Psoas muscle (tissue), 8 donors: ENCODE measurements around the gene MBD3. TPM values are rescaled to one million over a fixed set of nuclear protein-coding genes. Genes with fewer than 3 reads are reported as not detected.

ENCODE experiments used
- ATAC-seq, 4 donors: fragments of 200-7000 bp; cut with Tn5 transposase; one replicate each; pipeline ENCODE4 v1.9.1; 2020; ENCODE audit warnings: moderate library complexity in 3 of 4, mild to moderate bottlenecking in 2 of 4
- DNase-seq, 2 donors: peaks; one replicate each; pipeline ENCODE4 v3.0.0-alpha.2; 2020
- H3K27ac ChIP-seq: fragments of 200-600 bp; one replicate; pipeline ENCODE4 v1.8.0; 2022
- H3K27me3 ChIP-seq, 3 donors: fragments of 200-600 bp in 1 of 3; one replicate each; pipeline versions ENCODE4 v1.6.1 to v1.8.0; 2013 to 2022; ENCODE audit warnings: low read length in 2 of 3, mild to moderate bottlenecking in 2 of 3, moderate library complexity in 1 of 3; ENCODE audit not compliant: insufficient read depth in 3 of 3
- H3K36me3 ChIP-seq, 2 donors: fragments of 200-600 bp in 1 of 2; one replicate each; pipeline versions ENCODE4 v1.6.1 to v1.8.0; 2013 to 2022; ENCODE audit warnings: low read depth in 1 of 2, mild to moderate bottlenecking in 1 of 2, moderate library complexity in 1 of 2; ENCODE audit not compliant: insufficient read depth in 1 of 2
- H3K4me1 ChIP-seq: fragments of 200-600 bp; one replicate; pipeline ENCODE4 v1.8.0; 2022
- H3K4me3 ChIP-seq: fragments of 200-600 bp; one replicate; pipeline ENCODE4 v1.8.0; 2022; ENCODE audit warnings: mild to moderate bottlenecking
- H3K9me3 ChIP-seq: fragments of 200-600 bp; one replicate; pipeline ENCODE4 v1.8.0; 2022
- CTCF ChIP-seq: fragments of 200-600 bp; IDR thresholded peaks from one replicate; pipeline ENCODE4 v1.8.0; 2022; ENCODE audit warnings: antibody characterized with exemption
- WGBS, 3 donors: extraction: QIAGEN DNeasy Blood & Tissue Kit; methylation state at CpG; one replicate each; pipeline versions ENCODE4 v1.1.6 to v1.1.7; 2013; 5-methylcytosine and 5-hydroxymethylcytosine counted together
- intact Hi-C, 2 donors: fragments of 100-400 bp; cut with DNase I; formaldehyde crosslinking; loops; one replicate each; pipeline versions ENCODE4 v1.11.0 to v1.14.2; 2022
- polyA plus RNA-seq, 3 donors: library from polyadenylated mRNA; stranded (reverse); fragments of 200-250 nt; gene quantifications; one replicate each; pipeline ENCODE4 v1.2.3, GENCODE V29; 2013
- total RNA-seq, 4 donors: library from RNA; stranded (reverse); fragmentation: NEBNext Ultra II Directional in 2 of 4; extraction: Animal tissue kit (Norgen Biotek cat#: 25700) in 2 of 4; gene quantifications; one replicate each; pipeline versions ENCODE4 v1.2.1 to v1.2.4, GENCODE V29; 2021 to 2023
- donor health status: healthy with polysubstance abuse.
- donor health status: DM: no; HTN: no; CAD: no; lungs with moderate emphysema.
- donor health status: Bipolar disorder and iron deficiency.
- donor health status: healthy.
- donor health status: DM: yes; HTN: yes; CAD: no.
- donor health status: DM: no; HTN: no; CAD: no.
- donor health status: DM: no; HTN: no; CAD: no.
- donor health status: DM: yes; HTN: yes; CAD: no.

Gene MBD3
- total and polyA plus RNA-seq, 7 donors, result 44.1 to 137 (median 83.6) TPM

- peaks cover 2 to 65% of the 10 kb centered on the region in 2 donors for H3K36me3 ChIP-seq
- ATAC-seq, result no peak
Observed at GRCh38 chr19:1613808-1614570, 21.3 kb upstream of the MBD3 start.

GRCh38 chr19:1613146-1613545 lies 20.5 kb upstream of the MBD3 start:
- 82 to 84% (median 83%) methylated on average over 9 of the region's 9 CpGs for WGBS, 3 donors
- no peaks in the 10 kb centered on the region for H3K4me1 ChIP-seq
- TF ChIP-seq CTCF, result no peak
- intact Hi-C loops, result loop anchor here in 1 of 2 donors (5.0 kb wide), 1 partner anchor 34 kb away; no protein-coding TSS in a partner anchor
- ATAC-seq, result no peak
- H3K9me3 ChIP-seq, result no peaks in the 10 kb centered on the region
- no peaks in the 10 kb centered on the region for H3K27me3 ChIP-seq
- H3K27ac ChIP-seq, result no peak overlapping the region
- peaks cover 2 to 61% of the 10 kb centered on the region in 2 donors for H3K36me3 ChIP-seq
- no peak for DNase-seq
- no peak overlapping the region for H3K4me3 ChIP-seq

More at GRCh38 chr19:1613808-1614570, 21.3 kb upstream of the MBD3 start:
- no peaks in the 10 kb centered on the region for H3K9me3 ChIP-seq
- no peak for TF ChIP-seq CTCF
- H3K4me3 ChIP-seq, result no peak overlapping the region
- H3K27me3 ChIP-seq, result no peaks in the 10 kb centered on the region
- no peak overlapping the region for H3K27ac ChIP-seq
- DNase-seq, result no peak
- no peaks in the 10 kb centered on the region for H3K4me1 ChIP-seq
- 90 to 93% (median 92%) methylated on average over 28 to 32 of the region's 32 CpGs for WGBS, 3 donors
- intact Hi-C loops, result loop anchor here in 1 of 2 donors (5.0 kb wide), 1 partner anchor 33 kb away; no protein-coding TSS in a partner anchor

- Histone ChIP-seq H3K27me3 (no peaks in the 10 kb centered on the region), H3K9me3 (no peaks in the 10 kb centered on the region), H3K27ac (no peak overlapping the region), H3K4me3 (no peak overlapping the region), H3K36me3 (peaks cover 2 to 58% of the 10 kb centered on the region in 2 donors), H3K4me1 (no peaks in the 10 kb centered on the region)
- DNase-seq (no peak), ATAC-seq (no peak)
- 90 to 92% (median 92%) methylated on average over 33 to 39 of the region's 39 CpGs for WGBS, 3 donors
- no peak for TF ChIP-seq CTCF
- intact Hi-C loops, result loop anchor here in 1 of 2 donors (5.0 kb wide), 1 partner anchor 35 kb away; no protein-coding TSS in a partner anchor
Observed at GRCh38 chr19:1612114-1613086, 19.7 kb upstream of the MBD3 start.

GRCh38 chr19:1611353-1611752 lies 18.7 kb upstream of the MBD3 start:
- Histone ChIP-seq H3K27ac (no peak overlapping the region), H3K4me3 (no peak overlapping the region), H3K9me3 (no peaks in the 10 kb centered on the region), H3K36me3 (peaks cover 2 to 53% of the 10 kb centered on the region in 2 donors), H3K4me1 (peaks cover 2% of the 10 kb centered on the region), H3K27me3 (no peaks in the 10 kb centered on the region)
- ATAC-seq (no peak), DNase-seq (no peak)
- intact Hi-C loops, result loop anchor here in 1 of 2 donors (5.0 kb wide), 1 partner anchor 36 kb away; no protein-coding TSS in a partner anchor
- WGBS, 3 donors, result 81 to 93% (median 89%) methylated on average over 15 of the region's 15 CpGs
- no peak for TF ChIP-seq CTCF
